C1 segment of cervical spinal cord (tissue), 14 donors: ENCODE results near the gene HS3ST3A1.
"Not testable (repeated sequence)": the region's sequence is repeated elsewhere in the genome, so short reads cannot be mapped to it uniquely, and the experiment has no call there.

Experiments used
- DNase-seq, 14 donors: peaks; one replicate each; lab custom pipeline; 2025; lab: John Stamatoyannopoulos, UW

HS3ST3A1 gene

GRCh38 chr17:13538841-13539411 is 62.8 kb downstream of the HS3ST3A1 start:
- DNase-seq = no peak

GRCh38 chr17:13537871-13538643 is 63.7 kb downstream of the HS3ST3A1 start:
- no peak for DNase-seq

- no peak for DNase-seq
Observed at GRCh38 chr17:13537167-13537731, 64.5 kb downstream of the HS3ST3A1 start.

GRCh38 chr17:13534946-13535345 is 66.8 kb downstream of the HS3ST3A1 start:
- DNase-seq = no peak

GRCh38 chr17:13531721-13532120 is 70.0 kb downstream of the HS3ST3A1 start:
- no peak for DNase-seq

- no peak for DNase-seq
Observed at GRCh38 chr17:13525876-13526275, 75.9 kb downstream of the HS3ST3A1 start.

GRCh38 chr17:13523164-13523563 is 78.6 kb downstream of the HS3ST3A1 start:
- DNase-seq = no peak

GRCh38 chr17:13522749-13523148 is 79.0 kb downstream of the HS3ST3A1 start:
- no peak for DNase-seq

GRCh38 chr17:13521784-13522183 is 79.9 kb downstream of the HS3ST3A1 start:
- DNase-seq = no peak

GRCh38 chr17:13520899-13521572 is 80.7 kb downstream of the HS3ST3A1 start:
- DNase-seq = peak in 1 of 14 donors; percentile 6

- DNase-seq = no peak
Observed at GRCh38 chr17:13518261-13519000, 83.3 kb downstream of the HS3ST3A1 start.

GRCh38 chr17:13513039-13513405 is 88.7 kb downstream of the HS3ST3A1 start:
- no peak for DNase-seq

GRCh38 chr17:13510062-13510461 is 91.7 kb downstream of the HS3ST3A1 start:
- DNase-seq = no peak

GRCh38 chr17:13509527-13509926 is 92.2 kb downstream of the HS3ST3A1 start:
- DNase-seq = no peak

- no peak for DNase-seq
Observed at GRCh38 chr17:13508896-13509295, 92.8 kb downstream of the HS3ST3A1 start.

- DNase-seq = no peak
Observed at GRCh38 chr17:13503526-13503925, 98.2 kb downstream of the HS3ST3A1 start.

GRCh38 chr17:13502263-13502662 is 99.5 kb downstream of the HS3ST3A1 start:
- DNase-seq = no peak

GRCh38 chr17:13500947-13501346 is 100.8 kb downstream of the HS3ST3A1 start:
- DNase-seq = no peak

GRCh38 chr17:13498184-13498583 is 103.5 kb downstream of the HS3ST3A1 start:
- DNase-seq = no peak

- not testable (repeated sequence) for DNase-seq
Observed at GRCh38 chr17:13496553-13497056, 105.1 kb downstream of the HS3ST3A1 start.

GRCh38 chr17:13495423-13495822 is 106.3 kb downstream of the HS3ST3A1 start:
- no peak for DNase-seq

GRCh38 chr17:13492737-13493122 is 109.0 kb downstream of the HS3ST3A1 start:
- DNase-seq = no peak
